ENCODE results near the gene LAMB4. TPM values are rescaled to one million over a fixed set of nuclear protein-coding genes. Genes with fewer than 3 reads are reported as not detected.

The LAMB4 gene
- total RNA-seq, 2 experiments from 2014 or later = not detected

DNA sequence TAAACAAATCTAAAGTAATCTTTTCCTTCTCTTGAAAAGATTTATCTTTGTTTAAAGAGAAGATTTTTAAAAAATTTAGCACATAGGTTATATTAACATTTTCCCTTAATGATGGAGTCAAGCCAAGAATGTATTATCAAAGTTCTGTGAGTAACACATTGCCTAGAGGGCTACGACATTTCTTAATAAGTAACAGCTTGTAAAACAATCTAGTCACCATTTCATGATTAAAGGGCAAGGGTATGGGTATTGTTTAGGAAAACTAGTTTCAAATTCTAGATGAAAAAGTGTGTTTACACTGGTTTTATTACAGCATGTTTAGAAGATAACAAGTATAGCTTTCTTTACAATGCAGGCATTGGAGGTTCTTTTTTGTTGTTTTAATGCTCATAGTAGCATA lies 28.6 kb upstream of the LAMB4 start:
- intact Hi-C loops (cut with micrococcal nuclease) = no loop called here
- H3K27me3 Mint-ChIP-seq = no peaks in the 10 kb centered on the region
- H3K4me3 Mint-ChIP-seq = no peak overlapping the region
- DNase-seq = no peak
- no peaks in the 10 kb centered on the region for H3K4me1 Mint-ChIP-seq (ENCODE audit: low read depth)
- no peak for ATAC-seq
- H3K27ac Mint-ChIP-seq = no peak overlapping the region
- ChIA-PET POLR2A (no interaction called here), CTCF (no interaction called here)
- H3K36me3 Mint-ChIP-seq (ENCODE audit: low read depth) = no peaks in the 10 kb centered on the region
- no peaks in the 10 kb centered on the region for H3K9me3 Mint-ChIP-seq
- TF ChIP-seq, protein P1, sequence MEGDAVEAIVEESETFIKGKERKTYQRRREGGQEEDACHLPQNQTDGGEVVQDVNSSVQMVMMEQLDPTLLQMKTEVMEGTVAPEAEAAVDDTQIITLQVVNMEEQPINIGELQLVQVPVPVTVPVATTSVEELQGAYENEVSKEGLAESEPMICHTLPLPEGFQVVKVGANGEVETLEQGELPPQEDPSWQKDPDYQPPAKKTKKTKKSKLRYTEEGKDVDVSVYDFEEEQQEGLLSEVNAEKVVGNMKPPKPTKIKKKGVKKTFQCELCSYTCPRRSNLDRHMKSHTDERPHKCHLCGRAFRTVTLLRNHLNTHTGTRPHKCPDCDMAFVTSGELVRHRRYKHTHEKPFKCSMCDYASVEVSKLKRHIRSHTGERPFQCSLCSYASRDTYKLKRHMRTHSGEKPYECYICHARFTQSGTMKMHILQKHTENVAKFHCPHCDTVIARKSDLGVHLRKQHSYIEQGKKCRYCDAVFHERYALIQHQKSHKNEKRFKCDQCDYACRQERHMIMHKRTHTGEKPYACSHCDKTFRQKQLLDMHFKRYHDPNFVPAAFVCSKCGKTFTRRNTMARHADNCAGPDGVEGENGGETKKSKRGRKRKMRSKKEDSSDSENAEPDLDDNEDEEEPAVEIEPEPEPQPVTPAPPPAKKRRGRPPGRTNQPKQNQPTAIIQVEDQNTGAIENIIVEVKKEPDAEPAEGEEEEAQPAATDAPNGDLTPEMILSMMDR (IDR thresholded peaks at IDR 0.05) = no peak

DNA sequence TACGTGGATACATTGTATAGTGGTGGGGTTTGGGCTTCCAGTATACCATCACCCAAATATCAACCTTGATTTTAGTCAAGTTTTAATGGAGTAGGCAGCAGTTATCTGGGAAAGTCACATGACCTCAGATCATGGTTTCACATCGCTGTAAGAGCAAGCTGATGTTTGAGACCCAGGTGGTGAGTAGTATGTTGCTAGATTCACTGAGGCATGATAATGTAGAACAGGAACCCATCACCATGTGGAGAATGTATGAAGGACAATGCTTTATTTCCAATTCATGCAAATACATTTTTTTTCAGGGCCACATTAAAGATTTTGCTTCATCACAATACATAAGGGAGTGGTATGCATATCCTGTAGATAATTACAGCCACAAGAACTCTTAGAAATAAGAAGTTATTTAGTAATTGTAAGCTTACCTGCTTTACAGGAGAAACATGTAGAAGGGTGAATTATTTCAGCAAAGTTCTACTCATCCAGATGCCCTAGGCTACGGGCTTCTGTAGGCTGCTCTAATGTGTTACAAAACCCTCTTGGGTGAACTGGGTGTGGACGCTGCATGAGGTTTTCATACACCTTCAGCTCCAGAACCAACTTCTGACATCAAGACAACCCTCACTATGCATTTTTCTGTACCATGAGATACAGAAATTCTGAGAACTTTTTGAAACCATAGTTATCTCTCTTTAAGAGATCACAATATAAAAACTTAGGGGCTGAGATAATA lies 27.6 kb upstream of the LAMB4 start:
- ATAC-seq (no peak), DNase-seq (no peak)
- H3K27me3 Mint-ChIP-seq = no peaks in the 10 kb centered on the region
- H3K4me1 Mint-ChIP-seq (ENCODE audit: low read depth) = no peaks in the 10 kb centered on the region
- no peak overlapping the region for H3K4me3 Mint-ChIP-seq
- TF ChIP-seq, protein P1 (IDR thresholded peaks at IDR 0.05) = no peak
- CTCF ChIA-PET = interaction anchor here (1.5 kb wide), 1 partner anchor 12 kb away, joined by 4 read pairs; no protein-coding TSS in a partner anchor
- no peaks in the 10 kb centered on the region for H3K9me3 Mint-ChIP-seq
- H3K36me3 Mint-ChIP-seq (ENCODE audit: low read depth) = no peaks in the 10 kb centered on the region
- POLR2A ChIA-PET = no interaction called here
- no peak overlapping the region for H3K27ac Mint-ChIP-seq
- intact Hi-C loops (cut with micrococcal nuclease) = no loop called here

DNA sequence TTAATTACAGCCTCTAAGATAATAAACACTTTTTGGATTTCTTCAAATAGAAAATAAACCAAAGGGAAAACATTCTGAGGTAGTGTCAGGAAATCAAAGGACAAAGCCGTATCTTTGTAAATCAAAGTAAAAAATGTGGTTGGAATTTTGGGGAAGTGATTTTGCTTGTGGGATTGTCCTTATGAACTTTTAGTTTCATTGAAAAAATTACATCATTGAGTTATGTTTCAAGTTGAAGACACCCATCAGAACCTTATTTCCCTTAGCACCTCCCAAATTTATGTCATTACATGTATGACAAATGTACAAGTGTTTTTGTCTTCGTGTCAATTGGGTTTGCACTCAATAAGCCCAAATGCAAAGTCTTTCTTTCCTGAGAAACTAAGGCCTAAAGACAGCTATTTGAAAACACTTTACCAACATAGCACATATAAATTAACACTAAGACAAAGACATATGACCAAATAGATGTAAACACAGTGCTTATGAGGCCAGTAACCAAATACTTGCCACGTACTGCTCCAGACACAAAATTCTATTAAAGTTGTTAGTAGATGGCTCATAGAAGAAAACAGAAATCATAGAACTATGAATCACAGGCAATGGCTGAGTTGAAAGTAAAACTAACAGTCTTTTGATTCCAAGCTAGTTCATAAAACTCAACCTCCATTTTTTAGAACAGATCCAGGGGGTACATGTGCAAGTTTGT lies 26.9 kb upstream of the LAMB4 start:
- DNase-seq = no peak
- ATAC-seq = no peak
- H3K27ac Mint-ChIP-seq = no peak overlapping the region
- TF ChIP-seq, protein P1 (IDR thresholded peaks at IDR 0.05) = no peak
- no peaks in the 10 kb centered on the region for H3K4me1 Mint-ChIP-seq (ENCODE audit: low read depth)
- no peaks in the 10 kb centered on the region for H3K36me3 Mint-ChIP-seq (ENCODE audit: low read depth)
- ChIA-PET POLR2A (interaction anchor here (0.7 kb wide), 1 partner anchor 165 kb away, joined by 3 read pairs; no protein-coding TSS in a partner anchor), CTCF (interaction anchor here (1.5 kb wide), 1 partner anchor 11 kb away, joined by 4 read pairs; no protein-coding TSS in a partner anchor)
- H3K4me3 Mint-ChIP-seq = no peak overlapping the region
- H3K27me3 Mint-ChIP-seq = no peaks in the 10 kb centered on the region
- intact Hi-C loops (cut with micrococcal nuclease) = no loop called here
- H3K9me3 Mint-ChIP-seq = no peaks in the 10 kb centered on the region

DNA sequence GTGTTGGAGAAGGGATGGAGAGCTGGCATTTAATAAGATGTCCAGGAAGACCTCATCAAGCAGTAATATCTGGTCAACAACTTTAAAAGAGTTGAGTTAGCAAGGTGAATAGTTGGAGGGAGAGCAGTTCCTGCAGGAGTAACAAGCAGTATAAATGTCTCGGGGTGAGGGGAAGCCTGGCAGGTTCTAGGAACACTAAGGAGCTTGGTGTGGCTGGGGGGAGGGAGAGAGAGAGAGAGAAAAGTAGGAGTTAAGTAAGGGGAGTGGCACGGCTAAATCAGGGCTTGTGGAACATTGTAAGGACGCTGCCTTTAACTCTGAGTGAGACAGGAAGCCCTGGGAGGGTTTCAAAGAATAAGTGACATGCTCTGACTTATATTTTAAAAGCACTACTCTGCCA lies 22.0 kb upstream of the LAMB4 start:
- intact Hi-C loops (cut with micrococcal nuclease) = no loop called here
- H3K27me3 Mint-ChIP-seq = no peaks in the 10 kb centered on the region
- H3K27ac Mint-ChIP-seq = no peak overlapping the region
- DNase-seq = no peak
- H3K4me1 Mint-ChIP-seq (ENCODE audit: low read depth) = no peaks in the 10 kb centered on the region
- no peaks in the 10 kb centered on the region for H3K9me3 Mint-ChIP-seq
- H3K36me3 Mint-ChIP-seq (ENCODE audit: low read depth) = no peaks in the 10 kb centered on the region
- ATAC-seq = no peak
- TF ChIP-seq, protein P1 (IDR thresholded peaks at IDR 0.05) = no peak
- POLR2A ChIA-PET = no interaction called here
- H3K4me3 Mint-ChIP-seq = no peak overlapping the region
- CTCF ChIA-PET = no interaction called here

DNA sequence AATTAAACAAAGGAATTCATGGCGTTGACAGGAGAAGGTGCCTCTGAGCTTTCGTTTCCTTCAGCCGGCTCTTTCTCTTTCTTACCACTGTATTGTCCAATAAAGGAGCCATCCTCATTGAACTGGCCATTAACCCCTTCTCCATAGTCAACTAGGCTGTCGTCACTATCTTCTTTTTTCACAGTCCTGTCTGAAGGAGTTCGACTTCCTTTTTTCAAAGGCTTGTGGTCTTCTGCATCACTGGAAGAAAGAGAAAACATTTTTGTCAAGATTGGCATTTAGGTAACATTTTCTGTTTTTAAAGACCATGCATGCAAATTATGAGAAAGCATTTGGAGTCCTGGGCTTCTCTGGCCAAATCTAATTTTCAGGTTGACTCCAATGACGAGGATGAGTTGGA lies 19.7 kb upstream of the LAMB4 start:
- POLR2A ChIA-PET = no interaction called here
- CTCF ChIA-PET = interaction anchor here (0.6 to 1.3 kb wide), 3 partner anchors 36 to 92 kb away, joined by 3 to 4 read pairs (median 4); no protein-coding TSS in a partner anchor
- Mint-ChIP-seq H3K36me3 (ENCODE audit: low read depth) (no peaks in the 10 kb centered on the region), H3K27ac (no peak overlapping the region), H3K4me3 (no peak overlapping the region), H3K9me3 (no peaks in the 10 kb centered on the region), H3K27me3 (no peaks in the 10 kb centered on the region), H3K4me1 (ENCODE audit: low read depth) (no peaks in the 10 kb centered on the region)
- TF ChIP-seq, protein P1 (IDR thresholded peaks at IDR 0.05) = no peak
- ATAC-seq (no peak), DNase-seq (no peak)
- intact Hi-C loops (cut with micrococcal nuclease) = no loop called here
